Hematopoietic multipotent progenitor cell treated with erythropoietin and hydrocortisone succinate and interleukin-3 and kit ligand, for 4 days (in vitro differentiated cells): Measurements from ENCODE around the gene GRM5.
"Not testable (repeated sequence)": the region's sequence is repeated elsewhere in the genome, so short reads cannot be mapped to it uniquely, and the experiment has no call there.

Experiments used
- DNase-seq: peaks from one replicate; pipeline ENCODE4 v3.0.0-alpha.2; 2015

GRM5 gene

GRCh38 chr11:88482871-88483301, 582.9 kb downstream of the GRM5 start:
- no peak for DNase-seq

DNA sequence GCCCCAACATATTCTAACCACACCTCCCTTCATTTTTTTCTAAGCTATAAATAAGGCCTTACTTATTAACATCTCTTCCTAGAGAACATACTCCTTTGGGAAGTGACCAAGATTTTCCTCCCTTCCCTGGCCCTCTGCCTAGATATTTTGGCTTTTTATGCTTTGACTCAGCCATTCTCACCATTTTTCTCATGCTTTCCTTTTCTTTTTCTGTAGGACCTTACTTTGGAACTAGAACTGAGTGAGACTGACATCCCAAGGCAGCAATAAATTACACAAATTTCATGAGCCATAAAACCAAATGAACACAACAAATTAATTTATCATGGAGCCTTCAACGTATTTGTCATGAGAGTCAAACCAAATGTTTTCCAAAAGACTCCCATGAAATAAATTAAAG, 585.6 kb downstream of the GRM5 start:
- DNase-seq = no peak

- no peak for DNase-seq
These were observed 587.5 kb downstream of the GRM5 start for GRCh38 chr11:88478136-88478815.

- no peak for DNase-seq
These were observed 589.8 kb downstream of the GRM5 start for GRCh38 chr11:88475991-88476418.

GRCh38 chr11:88474655-88475054, 591.1 kb downstream of the GRM5 start:
- peak; percentile 54 for DNase-seq

- no peak for DNase-seq
These were observed 596.1 kb downstream of the GRM5 start for GRCh38 chr11:88469561-88470225.

GRCh38 chr11:88464528-88464927, 601.3 kb downstream of the GRM5 start:
- peak; percentile 3 for DNase-seq

- not testable (repeated sequence) for DNase-seq
These were observed 602.5 kb downstream of the GRM5 start for GRCh38 chr11:88463301-88463700.

DNA sequence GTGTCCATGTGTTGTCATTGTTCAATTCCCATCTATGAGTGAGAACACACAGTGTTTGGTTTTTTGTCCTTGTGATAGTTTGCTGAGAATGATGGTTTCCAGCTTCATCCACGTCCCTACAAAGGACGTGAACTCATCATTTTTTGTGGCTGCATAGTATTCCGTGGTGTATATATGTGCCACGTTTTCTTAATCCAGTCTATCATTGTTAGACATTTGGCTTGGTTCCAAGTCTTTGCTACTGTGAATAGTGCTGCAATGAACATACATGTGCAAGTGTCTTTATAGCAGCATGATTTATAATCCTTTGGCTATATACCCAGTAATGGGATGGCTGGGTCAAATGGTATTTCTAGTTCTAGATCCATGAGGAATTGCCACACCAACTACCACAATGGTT, 607.7 kb downstream of the GRM5 start:
- not testable (repeated sequence) for DNase-seq

GRCh38 chr11:88455974-88456373, 609.8 kb downstream of the GRM5 start:
- no peak for DNase-seq

- no peak for DNase-seq
These were observed 610.9 kb downstream of the GRM5 start for GRCh38 chr11:88454881-88455280.
